ENCODE measurements around the gene ADAM10.

The ADAM10 gene

GRCh38 chr15:58538901-58539300 is 210.6 kb downstream of the ADAM10 start:
- no peak for DNase-seq (ENCODE audit: low read depth in 2 of 2, low spot score in 1 of 2)
